ENCODE data around the gene OR1I1.

DNA sequence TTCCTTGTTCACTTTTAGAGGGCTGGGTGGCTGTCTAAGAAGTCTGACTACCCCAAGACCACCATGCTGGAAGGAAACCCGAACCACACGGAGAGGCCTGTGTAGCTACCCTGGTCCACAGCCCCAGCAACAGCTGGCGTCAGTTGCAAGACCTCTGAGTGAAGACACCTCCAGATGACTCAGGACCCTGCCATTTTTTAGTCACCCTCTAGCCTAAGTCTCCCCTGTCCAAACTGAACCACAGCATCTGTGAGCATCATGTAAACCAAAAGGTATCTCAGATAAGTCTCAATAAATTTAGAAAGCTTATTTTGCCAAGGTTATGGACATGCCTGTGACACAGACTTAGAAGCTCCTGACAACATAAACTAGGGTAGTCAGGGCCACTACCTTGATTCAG lies 23.0 kb downstream of the OR1I1 start:
- TF ChIP-seq, protein P1, sequence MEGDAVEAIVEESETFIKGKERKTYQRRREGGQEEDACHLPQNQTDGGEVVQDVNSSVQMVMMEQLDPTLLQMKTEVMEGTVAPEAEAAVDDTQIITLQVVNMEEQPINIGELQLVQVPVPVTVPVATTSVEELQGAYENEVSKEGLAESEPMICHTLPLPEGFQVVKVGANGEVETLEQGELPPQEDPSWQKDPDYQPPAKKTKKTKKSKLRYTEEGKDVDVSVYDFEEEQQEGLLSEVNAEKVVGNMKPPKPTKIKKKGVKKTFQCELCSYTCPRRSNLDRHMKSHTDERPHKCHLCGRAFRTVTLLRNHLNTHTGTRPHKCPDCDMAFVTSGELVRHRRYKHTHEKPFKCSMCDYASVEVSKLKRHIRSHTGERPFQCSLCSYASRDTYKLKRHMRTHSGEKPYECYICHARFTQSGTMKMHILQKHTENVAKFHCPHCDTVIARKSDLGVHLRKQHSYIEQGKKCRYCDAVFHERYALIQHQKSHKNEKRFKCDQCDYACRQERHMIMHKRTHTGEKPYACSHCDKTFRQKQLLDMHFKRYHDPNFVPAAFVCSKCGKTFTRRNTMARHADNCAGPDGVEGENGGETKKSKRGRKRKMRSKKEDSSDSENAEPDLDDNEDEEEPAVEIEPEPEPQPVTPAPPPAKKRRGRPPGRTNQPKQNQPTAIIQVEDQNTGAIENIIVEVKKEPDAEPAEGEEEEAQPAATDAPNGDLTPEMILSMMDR (conservative IDR thresholded peaks at IDR 0.05; ENCODE audit: low read depth, low read length), result no peak
- TF ChIP-seq SMC3 (IDR thresholded peaks at IDR 0.05; ENCODE audit: low read depth, low read length) (no peak), MAZ (IDR thresholded peaks at IDR 0.05; ENCODE audit: borderline replicate concordance, low read depth, low read length) (no peak), POLR2A (IDR thresholded peaks at IDR 0.05; ENCODE audit: low read depth, low read length) (no peak), MXI1 (IDR thresholded peaks at IDR 0.05; ENCODE audit: borderline replicate concordance, low read depth, low read length) (no peak), BHLHE40 (IDR thresholded peaks at IDR 0.05; ENCODE audit: low read depth, low read length) (no peak), RFX5 (IDR thresholded peaks at IDR 0.05; ENCODE audit: low read depth, low read length) (no peak), RCOR1 (IDR thresholded peaks at IDR 0.05; ENCODE audit: insufficient replicate concordance, low read length) (no peak), MAFK (IDR thresholded peaks at IDR 0.05; ENCODE audit: low read depth, low read length) (no peak)
- TF ChIP-seq, protein P2, sequence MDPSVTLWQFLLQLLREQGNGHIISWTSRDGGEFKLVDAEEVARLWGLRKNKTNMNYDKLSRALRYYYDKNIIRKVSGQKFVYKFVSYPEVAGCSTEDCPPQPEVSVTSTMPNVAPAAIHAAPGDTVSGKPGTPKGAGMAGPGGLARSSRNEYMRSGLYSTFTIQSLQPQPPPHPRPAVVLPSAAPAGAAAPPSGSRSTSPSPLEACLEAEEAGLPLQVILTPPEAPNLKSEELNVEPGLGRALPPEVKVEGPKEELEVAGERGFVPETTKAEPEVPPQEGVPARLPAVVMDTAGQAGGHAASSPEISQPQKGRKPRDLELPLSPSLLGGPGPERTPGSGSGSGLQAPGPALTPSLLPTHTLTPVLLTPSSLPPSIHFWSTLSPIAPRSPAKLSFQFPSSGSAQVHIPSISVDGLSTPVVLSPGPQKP (IDR thresholded peaks at IDR 0.05; ENCODE audit: borderline replicate concordance, low read depth, low read length), result no peak

Measured in IMR-90 (cell line).